Activated CD4-positive, alpha-beta T cell treated with anti-CD3 and anti-CD28 coated beads for 48 hours (primary cell): Measurements from ENCODE around the gene C12orf57.

Experiments used
- DNase-seq: peaks from one replicate; pipeline ENCODE4 v3.0.0-alpha.2; 2020

The C12orf57 gene

GRCh38 chr12:6938353-6939190 lies 5.2 kb upstream of the C12orf57 start:
- DNase-seq = no peak

GRCh38 chr12:6939191-6939540 lies 4.7 kb upstream of the C12orf57 start:
- no peak for DNase-seq

- no peak for DNase-seq
These were observed 2.6 kb upstream of the C12orf57 start for GRCh38 chr12:6941267-6941666.

- DNase-seq = no peak
These were observed 2.0 kb upstream of the C12orf57 start for GRCh38 chr12:6941782-6942181.

- DNase-seq = no peak
These were observed 1.5 kb upstream of the C12orf57 start for GRCh38 chr12:6942331-6942665.

- peak; percentile 84 for DNase-seq
These were observed 467 bp upstream of the C12orf57 start for GRCh38 chr12:6943389-6943721.

- peak; percentile 93 for DNase-seq
These were observed 762 bp downstream of the C12orf57 start for GRCh38 chr12:6944381-6945186.

GRCh38 chr12:6945613-6946012 lies 1.8 kb downstream of the C12orf57 start:
- no peak for DNase-seq

GRCh38 chr12:6946033-6946919 lies 2.5 kb downstream of the C12orf57 start:
- peak; percentile 76 for DNase-seq

- no peak for DNase-seq
These were observed 3.1 kb downstream of the C12orf57 start for GRCh38 chr12:6946920-6947374.

- DNase-seq = no peak
These were observed 3.8 kb downstream of the C12orf57 start for GRCh38 chr12:6947615-6948014.

GRCh38 chr12:6948873-6949594 lies 5.2 kb downstream of the C12orf57 start:
- DNase-seq = no peak

GRCh38 chr12:6950401-6950801 lies 6.6 kb downstream of the C12orf57 start:
- peak; percentile 62 for DNase-seq

GRCh38 chr12:6950811-6951540 lies 7.2 kb downstream of the C12orf57 start, which contains the start of gene PTPN6:
Gene PTPN6, plus strand, starts transcription at chr12:6951356. Its CDS starts 157 bp downstream, at chr12:6951513.
- DNase-seq = peak; percentile 66

GRCh38 chr12:6951551-6952120 lies 7.8 kb downstream of the C12orf57 start:
- no peak for DNase-seq

GRCh38 chr12:6952121-6952862 lies 8.5 kb downstream of the C12orf57 start:
- no peak for DNase-seq

GRCh38 chr12:6952863-6953441 lies 9.1 kb downstream of the C12orf57 start:
- DNase-seq = no peak

- DNase-seq = peak; percentile 84
These were observed 9.9 kb downstream of the C12orf57 start for GRCh38 chr12:6953442-6954315.
